ENCODE data around the gene CHPT1.
A peak's percentile ranks its signal among the peaks of the same experiment; 100 is the strongest.

CHPT1 gene

DNA sequence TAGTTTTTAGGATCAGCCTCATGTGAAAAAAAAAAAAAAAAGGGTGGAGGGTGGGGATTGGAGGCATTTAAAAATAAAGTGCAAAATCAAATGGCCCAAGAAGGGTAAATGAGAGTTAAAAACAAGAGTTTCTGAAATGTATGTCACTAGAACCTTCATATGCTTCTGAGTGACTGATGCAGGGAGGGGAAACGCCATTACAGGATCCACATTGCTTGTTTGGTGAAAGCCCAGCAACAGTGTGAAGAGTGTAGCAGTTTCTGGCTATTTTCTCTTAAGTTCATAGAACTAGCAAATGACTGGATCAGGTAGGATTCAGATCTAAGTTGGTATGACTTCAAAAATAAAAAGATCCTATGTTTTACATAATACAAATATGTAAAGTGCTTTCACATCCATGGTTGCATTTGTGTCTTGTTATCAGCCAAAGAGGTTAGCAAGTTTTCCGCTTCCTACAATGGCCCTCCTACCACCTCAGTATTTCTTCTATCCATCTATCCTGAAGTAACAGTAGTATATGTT, 2.9 kb downstream of the CHPT1 start:
- H3K4me3 ChIP-seq (ENCODE audit: low read length in 2 of 2): no peak overlapping the region
- H3K9ac ChIP-seq (ENCODE audit: low read length in 2 of 2): no peak overlapping the region
- no peaks in the 10 kb centered on the region for H3K27me3 ChIP-seq (ENCODE audit: control insufficient read depth in 1 of 2, insufficient read depth in 2 of 2, low read length in 2 of 2)
- H3K27ac ChIP-seq (ENCODE audit: low read length): no peak overlapping the region
- H3K36me3 ChIP-seq (ENCODE audit: control insufficient read depth in 2 of 2, insufficient read depth in 2 of 2, low read length in 2 of 2): no peaks in the 10 kb centered on the region
- no peaks in the 10 kb centered on the region for H3K9me3 ChIP-seq (ENCODE audit: control insufficient read depth in 2 of 2, low read length in 2 of 2)
- H3K4me1 ChIP-seq (ENCODE audit: control insufficient read depth, insufficient read depth, low read length): peaks cover 19% of the 10 kb centered on the region

DNA sequence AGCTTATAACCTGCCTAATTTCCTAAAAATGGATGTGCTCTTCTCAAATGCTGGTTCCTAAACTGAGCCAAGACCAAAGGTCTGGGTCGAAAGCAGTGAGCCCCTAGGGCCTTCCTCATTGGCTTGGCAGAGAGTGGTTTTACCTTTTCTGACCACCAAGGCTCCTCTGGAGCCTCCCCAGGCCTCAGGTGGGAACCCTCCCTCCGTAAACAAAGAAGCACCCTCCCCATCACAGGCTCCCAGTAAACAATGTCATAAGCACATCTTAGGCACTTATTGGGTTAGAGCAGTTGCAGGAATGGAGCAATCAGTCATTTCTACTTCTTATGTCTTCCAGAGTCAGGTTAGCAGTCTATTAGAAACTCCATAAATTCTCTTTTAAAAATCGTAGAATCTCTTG, 6.0 kb downstream of the CHPT1 start:
- Histone ChIP-seq H3K9ac (ENCODE audit: low read length in 2 of 2) (no peak overlapping the region), H3K27me3 (ENCODE audit: control insufficient read depth in 1 of 2, insufficient read depth in 2 of 2, low read length in 2 of 2) (no peaks in the 10 kb centered on the region), H3K9me3 (ENCODE audit: control insufficient read depth in 2 of 2, low read length in 2 of 2) (no peaks in the 10 kb centered on the region), H3K4me1 (ENCODE audit: control insufficient read depth, insufficient read depth, low read length) (peaks cover 8% of the 10 kb centered on the region), H3K4me3 (ENCODE audit: low read length in 2 of 2) (no peak overlapping the region), H3K36me3 (ENCODE audit: control insufficient read depth in 2 of 2, insufficient read depth in 2 of 2, low read length in 2 of 2) (no peaks in the 10 kb centered on the region), H3K27ac (ENCODE audit: low read length) (no peak overlapping the region)

DNA sequence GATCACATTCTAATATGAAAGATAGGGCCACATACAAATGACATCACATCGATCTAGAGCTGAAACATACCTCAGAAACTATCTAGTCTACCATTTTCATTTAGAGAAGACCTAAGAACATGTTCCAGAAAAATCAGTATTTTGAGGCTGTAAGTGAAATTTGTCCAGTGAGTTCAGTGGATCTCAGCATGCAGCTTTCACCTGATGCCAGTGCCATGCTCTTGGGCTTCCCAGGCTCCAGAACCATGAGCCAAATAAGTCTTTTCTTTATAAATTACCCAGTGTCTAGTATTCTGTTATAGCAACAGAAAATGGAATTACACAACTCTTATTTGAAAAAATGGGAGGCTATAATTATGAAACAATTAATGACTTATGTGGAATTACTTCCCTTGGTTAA, 9.0 kb downstream of the CHPT1 start:
- Histone ChIP-seq H3K4me1 (ENCODE audit: control insufficient read depth, insufficient read depth, low read length) (peaks cover 6% of the 10 kb centered on the region), H3K4me3 (ENCODE audit: low read length in 2 of 2) (no peak overlapping the region), H3K9ac (ENCODE audit: low read length in 2 of 2) (no peak overlapping the region), H3K36me3 (ENCODE audit: control insufficient read depth in 2 of 2, insufficient read depth in 2 of 2, low read length in 2 of 2) (no peaks in the 10 kb centered on the region), H3K27ac (ENCODE audit: low read length) (no peak overlapping the region), H3K27me3 (ENCODE audit: control insufficient read depth in 1 of 2, insufficient read depth in 2 of 2, low read length in 2 of 2) (no peaks in the 10 kb centered on the region), H3K9me3 (ENCODE audit: control insufficient read depth in 2 of 2, low read length in 2 of 2) (no peaks in the 10 kb centered on the region)

DNA sequence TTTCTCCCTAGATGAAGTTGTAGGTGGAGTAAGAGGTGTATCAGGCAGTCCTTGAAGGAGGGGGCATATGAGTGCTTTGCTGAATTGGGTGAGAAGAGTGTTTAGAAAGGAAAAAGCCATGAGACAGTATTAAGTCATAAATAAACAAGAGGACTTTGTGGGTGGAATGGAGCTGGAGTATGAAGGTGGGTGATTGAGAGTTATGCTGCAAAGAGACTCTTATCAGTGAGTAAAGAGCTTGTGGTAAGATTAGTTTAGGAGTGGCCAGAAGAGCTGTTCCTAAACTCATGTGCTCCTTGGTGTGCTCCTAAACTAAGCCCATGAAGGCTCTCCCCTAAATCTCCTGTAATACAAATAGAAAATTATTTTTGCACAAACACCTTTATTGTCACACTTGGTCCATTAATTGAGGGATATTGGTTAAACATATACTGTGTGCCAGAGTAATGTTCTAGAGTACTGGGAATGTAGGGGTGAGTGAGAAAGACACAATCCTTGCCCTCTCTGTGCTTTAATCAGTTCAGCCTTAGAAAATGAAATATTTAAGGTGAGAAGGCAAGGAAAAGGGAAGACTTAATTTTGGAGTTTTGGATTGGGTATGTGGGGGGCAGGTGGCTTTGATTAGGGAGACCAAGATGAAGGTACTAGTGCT, 9.8 kb downstream of the CHPT1 start:
- Histone ChIP-seq H3K4me1 (ENCODE audit: control insufficient read depth, insufficient read depth, low read length) (peaks cover 6% of the 10 kb centered on the region), H3K36me3 (ENCODE audit: control insufficient read depth in 2 of 2, insufficient read depth in 2 of 2, low read length in 2 of 2) (no peaks in the 10 kb centered on the region), H3K9ac (ENCODE audit: low read length in 2 of 2) (no peak overlapping the region), H3K27ac (ENCODE audit: low read length) (no peak overlapping the region), H3K27me3 (ENCODE audit: control insufficient read depth in 1 of 2, insufficient read depth in 2 of 2, low read length in 2 of 2) (no peaks in the 10 kb centered on the region), H3K9me3 (ENCODE audit: control insufficient read depth in 2 of 2, low read length in 2 of 2) (no peaks in the 10 kb centered on the region), H3K4me3 (ENCODE audit: low read length in 2 of 2) (no peak overlapping the region)

DNA sequence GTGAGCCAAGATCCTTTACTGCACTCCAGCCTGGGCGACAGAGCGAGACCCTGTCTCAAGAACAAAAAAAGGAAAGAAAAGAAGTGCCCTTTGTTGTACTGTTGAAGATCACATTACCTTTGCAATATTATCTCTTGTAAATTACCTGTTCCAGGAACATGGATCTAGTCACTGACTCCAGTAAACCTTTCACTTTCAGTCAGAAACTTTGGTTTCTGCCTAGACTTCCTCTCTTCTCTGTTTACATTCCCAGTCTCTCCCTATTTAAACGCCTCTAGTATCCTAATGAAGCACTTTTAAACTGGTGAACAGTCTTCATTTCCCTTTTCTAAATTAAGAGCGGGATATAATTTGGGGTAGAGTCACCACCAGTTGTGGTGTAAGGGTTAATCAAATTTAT, 12.8 kb downstream of the CHPT1 start:
- H3K4me1 ChIP-seq (ENCODE audit: control insufficient read depth, insufficient read depth, low read length): peaks cover 8% of the 10 kb centered on the region
- H3K9me3 ChIP-seq (ENCODE audit: control insufficient read depth in 2 of 2, low read length in 2 of 2): no peaks in the 10 kb centered on the region
- no peaks in the 10 kb centered on the region for H3K27me3 ChIP-seq (ENCODE audit: control insufficient read depth in 1 of 2, insufficient read depth in 2 of 2, low read length in 2 of 2)
- no peak overlapping the region for H3K27ac ChIP-seq (ENCODE audit: low read length)
- H3K4me3 ChIP-seq (ENCODE audit: low read length in 2 of 2): no peak overlapping the region
- H3K36me3 ChIP-seq (ENCODE audit: control insufficient read depth in 2 of 2, insufficient read depth in 2 of 2, low read length in 2 of 2): no peaks in the 10 kb centered on the region
- H3K9ac ChIP-seq (ENCODE audit: low read length in 2 of 2): no peak overlapping the region

DNA sequence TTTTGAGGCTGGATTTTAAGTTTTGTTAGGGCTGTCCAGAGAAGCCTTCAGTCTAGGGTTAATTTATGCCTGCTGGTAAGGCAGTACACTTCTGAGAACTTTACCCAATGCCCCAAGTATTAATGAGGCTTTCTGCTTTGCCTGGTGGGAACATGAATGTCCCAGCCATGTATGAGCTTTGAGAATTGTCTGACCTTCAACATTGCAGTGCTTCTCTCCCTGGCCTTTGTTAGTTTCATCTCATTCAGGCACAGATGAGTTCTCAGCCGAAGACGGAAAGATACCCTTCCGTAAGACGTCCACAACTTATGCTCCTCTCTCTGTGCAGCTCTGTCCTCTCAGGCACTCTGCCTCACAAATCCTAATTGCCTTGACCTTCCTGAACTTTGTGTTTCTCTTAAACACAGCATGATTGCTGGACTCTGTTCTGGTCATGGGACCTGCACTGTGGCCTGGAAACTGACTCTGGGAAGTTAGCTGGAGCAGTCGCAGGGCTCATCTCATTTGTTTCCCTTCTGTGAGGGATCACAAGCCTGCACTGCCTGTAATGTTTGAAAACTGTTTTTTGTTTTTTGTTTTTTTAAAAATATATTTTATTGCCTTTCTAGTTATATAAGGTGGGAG, 15.7 kb downstream of the CHPT1 start:
- peak overlapping the region; percentile 25 to 31 for H3K9ac ChIP-seq (ENCODE audit: low read length in 2 of 2)
- H3K27ac ChIP-seq (ENCODE audit: low read length): no peak overlapping the region
- peaks cover 0 to 7% of the 10 kb centered on the region in 2 donors for H3K36me3 ChIP-seq (ENCODE audit: control insufficient read depth in 2 of 2, insufficient read depth in 2 of 2, low read length in 2 of 2)
- H3K4me1 ChIP-seq (ENCODE audit: control insufficient read depth, insufficient read depth, low read length): peaks cover 8% of the 10 kb centered on the region
- no peaks in the 10 kb centered on the region for H3K9me3 ChIP-seq (ENCODE audit: control insufficient read depth in 2 of 2, low read length in 2 of 2)
- H3K27me3 ChIP-seq (ENCODE audit: control insufficient read depth in 1 of 2, insufficient read depth in 2 of 2, low read length in 2 of 2): no peaks in the 10 kb centered on the region
- peak overlapping the region in 1 of 2 donors; percentile 47 for H3K4me3 ChIP-seq (ENCODE audit: low read length in 2 of 2)

DNA sequence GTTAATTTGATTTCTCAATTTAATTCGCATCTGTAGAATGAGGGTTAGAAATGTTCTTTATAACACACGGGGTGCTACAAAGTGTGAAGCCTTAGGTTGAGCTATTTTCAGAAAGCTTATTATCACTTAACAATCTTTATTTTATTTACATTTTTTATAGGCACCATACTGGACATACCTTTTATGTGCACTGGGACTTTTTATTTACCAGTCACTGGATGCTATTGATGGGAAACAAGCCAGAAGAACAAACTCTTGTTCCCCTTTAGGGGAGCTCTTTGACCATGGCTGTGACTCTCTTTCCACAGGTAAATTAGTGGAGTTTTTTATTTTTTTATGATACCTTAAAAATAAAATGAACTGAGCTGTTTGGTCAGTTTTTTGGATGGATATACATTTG, 16.5 kb downstream of the CHPT1 start:
- peaks cover 8% of the 10 kb centered on the region for H3K4me1 ChIP-seq (ENCODE audit: control insufficient read depth, insufficient read depth, low read length)
- H3K4me3 ChIP-seq (ENCODE audit: low read length in 2 of 2): no peak overlapping the region
- H3K36me3 ChIP-seq (ENCODE audit: control insufficient read depth in 2 of 2, insufficient read depth in 2 of 2, low read length in 2 of 2): peaks cover 0 to 7% of the 10 kb centered on the region in 2 donors
- H3K9me3 ChIP-seq (ENCODE audit: control insufficient read depth in 2 of 2, low read length in 2 of 2): no peaks in the 10 kb centered on the region
- no peaks in the 10 kb centered on the region for H3K27me3 ChIP-seq (ENCODE audit: control insufficient read depth in 1 of 2, insufficient read depth in 2 of 2, low read length in 2 of 2)
- H3K27ac ChIP-seq (ENCODE audit: low read length): no peak overlapping the region
- no peak overlapping the region for H3K9ac ChIP-seq (ENCODE audit: low read length in 2 of 2)

DNA sequence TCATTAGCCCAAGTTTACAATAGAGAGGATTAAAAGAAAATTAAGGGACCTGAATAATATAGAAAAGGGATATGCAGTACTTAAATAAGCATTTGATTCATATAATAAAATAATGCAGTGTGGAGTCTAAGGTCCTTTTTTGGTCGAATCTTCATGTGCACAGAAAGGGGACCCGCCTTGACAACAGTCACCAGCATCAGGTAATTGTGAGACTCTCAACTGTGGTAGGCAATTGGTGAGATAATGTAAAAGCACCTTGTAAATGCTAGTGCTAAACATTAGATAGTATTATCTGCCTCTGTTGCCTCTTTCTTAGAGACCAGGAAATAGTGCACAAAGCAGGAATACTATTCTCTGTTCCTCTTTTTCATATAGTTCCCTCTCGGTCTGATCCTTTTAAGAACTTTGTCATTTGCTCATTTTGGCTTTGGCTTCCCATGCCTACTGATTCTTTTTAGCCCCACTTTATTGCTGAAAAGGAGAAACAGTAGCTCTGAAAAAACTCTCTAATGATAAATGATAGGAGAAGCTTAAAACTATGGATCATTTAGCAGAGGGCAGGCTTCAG, 17.5 kb downstream of the CHPT1 start:
- Histone ChIP-seq H3K4me3 (ENCODE audit: low read length in 2 of 2) (no peak overlapping the region), H3K9ac (ENCODE audit: low read length in 2 of 2) (no peak overlapping the region), H3K36me3 (ENCODE audit: control insufficient read depth in 2 of 2, insufficient read depth in 2 of 2, low read length in 2 of 2) (peaks cover 0 to 7% of the 10 kb centered on the region in 2 donors), H3K4me1 (ENCODE audit: control insufficient read depth, insufficient read depth, low read length) (peaks cover 8% of the 10 kb centered on the region), H3K27ac (ENCODE audit: low read length) (no peak overlapping the region), H3K9me3 (ENCODE audit: control insufficient read depth in 2 of 2, low read length in 2 of 2) (no peaks in the 10 kb centered on the region), H3K27me3 (ENCODE audit: control insufficient read depth in 1 of 2, insufficient read depth in 2 of 2, low read length in 2 of 2) (no peaks in the 10 kb centered on the region)

DNA sequence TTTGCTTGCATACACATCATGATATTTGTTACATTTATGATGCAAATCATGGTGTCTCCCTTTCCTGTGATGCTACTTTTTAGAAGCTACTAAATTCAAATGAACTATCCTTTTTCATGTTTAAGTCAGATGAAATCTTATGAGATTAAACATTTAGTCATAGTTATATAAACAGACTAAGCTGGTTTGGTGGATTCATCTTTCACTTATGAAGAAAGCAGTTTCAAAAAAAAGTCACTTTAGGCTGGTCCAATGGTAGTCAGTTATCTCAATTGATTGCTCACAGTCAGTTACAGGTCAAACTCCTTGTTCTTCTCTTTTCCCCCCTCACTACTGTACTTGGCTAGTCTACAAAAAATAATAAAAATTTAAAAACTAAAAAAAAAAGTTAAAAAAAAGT, 22.1 kb downstream of the CHPT1 start:
- H3K27me3 ChIP-seq (ENCODE audit: control insufficient read depth in 1 of 2, insufficient read depth in 2 of 2, low read length in 2 of 2): no peaks in the 10 kb centered on the region
- peaks cover 0 to 12% of the 10 kb centered on the region in 2 donors for H3K36me3 ChIP-seq (ENCODE audit: control insufficient read depth in 2 of 2, insufficient read depth in 2 of 2, low read length in 2 of 2)
- H3K4me3 ChIP-seq (ENCODE audit: low read length in 2 of 2): no peak overlapping the region
- H3K27ac ChIP-seq (ENCODE audit: low read length): no peak overlapping the region
- no peaks in the 10 kb centered on the region for H3K4me1 ChIP-seq (ENCODE audit: control insufficient read depth, insufficient read depth, low read length)
- no peak overlapping the region for H3K9ac ChIP-seq (ENCODE audit: low read length in 2 of 2)
- no peaks in the 10 kb centered on the region for H3K9me3 ChIP-seq (ENCODE audit: control insufficient read depth in 2 of 2, low read length in 2 of 2)

DNA sequence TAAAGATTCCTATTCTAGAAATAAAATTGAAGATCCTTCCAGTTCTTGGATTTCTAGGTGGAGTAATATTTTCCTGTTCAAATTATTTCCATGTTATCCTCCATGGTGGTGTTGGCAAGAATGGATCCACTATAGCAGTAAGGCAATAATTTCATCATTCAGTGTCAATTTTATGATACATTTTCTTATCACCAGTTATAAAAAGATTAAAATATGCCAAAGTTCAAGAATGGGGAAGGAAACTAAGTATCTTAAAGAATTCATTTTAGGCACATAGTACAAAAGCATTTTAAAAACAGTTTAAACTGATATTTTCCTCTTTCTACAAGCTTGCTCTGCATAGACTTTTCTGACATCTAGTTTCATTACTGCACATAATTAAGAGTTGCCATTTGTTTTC, 22.7 kb downstream of the CHPT1 start:
- no peak overlapping the region for H3K27ac ChIP-seq (ENCODE audit: low read length)
- H3K4me1 ChIP-seq (ENCODE audit: control insufficient read depth, insufficient read depth, low read length): no peaks in the 10 kb centered on the region
- H3K36me3 ChIP-seq (ENCODE audit: control insufficient read depth in 2 of 2, insufficient read depth in 2 of 2, low read length in 2 of 2): peaks cover 0 to 12% of the 10 kb centered on the region in 2 donors
- no peak overlapping the region for H3K9ac ChIP-seq (ENCODE audit: low read length in 2 of 2)
- no peaks in the 10 kb centered on the region for H3K9me3 ChIP-seq (ENCODE audit: control insufficient read depth in 2 of 2, low read length in 2 of 2)
- no peaks in the 10 kb centered on the region for H3K27me3 ChIP-seq (ENCODE audit: control insufficient read depth in 1 of 2, insufficient read depth in 2 of 2, low read length in 2 of 2)
- no peak overlapping the region for H3K4me3 ChIP-seq (ENCODE audit: low read length in 2 of 2)

DNA sequence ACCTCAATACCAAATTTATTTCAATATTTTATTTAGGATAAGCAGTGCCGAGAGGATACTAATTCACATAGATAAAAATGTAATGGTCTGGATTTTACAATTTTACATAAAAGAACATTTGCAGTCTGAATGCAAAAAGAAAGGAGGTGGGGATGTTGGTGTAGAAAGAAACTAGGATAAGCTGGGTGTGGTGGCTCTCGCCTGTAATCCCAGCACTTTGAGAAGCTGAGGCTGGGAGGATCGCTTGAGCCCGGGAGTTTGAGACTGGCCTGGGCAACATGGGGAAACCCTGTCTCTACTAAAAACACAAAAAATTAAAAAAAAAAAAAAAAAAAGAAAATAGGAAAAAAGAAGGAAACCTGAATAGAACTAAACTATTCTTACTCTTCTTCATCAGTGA, 25.0 kb downstream of the CHPT1 start:
- Histone ChIP-seq H3K9ac (ENCODE audit: low read length in 2 of 2) (no peak overlapping the region), H3K4me1 (ENCODE audit: control insufficient read depth, insufficient read depth, low read length) (no peaks in the 10 kb centered on the region), H3K4me3 (ENCODE audit: low read length in 2 of 2) (no peak overlapping the region), H3K36me3 (ENCODE audit: control insufficient read depth in 2 of 2, insufficient read depth in 2 of 2, low read length in 2 of 2) (peaks cover 0 to 17% of the 10 kb centered on the region in 2 donors), H3K27ac (ENCODE audit: low read length) (no peak overlapping the region), H3K27me3 (ENCODE audit: control insufficient read depth in 1 of 2, insufficient read depth in 2 of 2, low read length in 2 of 2) (no peaks in the 10 kb centered on the region), H3K9me3 (ENCODE audit: control insufficient read depth in 2 of 2, low read length in 2 of 2) (no peaks in the 10 kb centered on the region)
